GDM1 (cell line): Measurements from ENCODE around the gene PBX4.

Experiments used
- DNase-seq: peaks from one replicate; lab custom pipeline; 2025; lab: John Stamatoyannopoulos, UW

Gene PBX4

GRCh38 chr19:19554074-19555023, 64.1 kb downstream of the PBX4 start:
- no peak for DNase-seq

DNA sequence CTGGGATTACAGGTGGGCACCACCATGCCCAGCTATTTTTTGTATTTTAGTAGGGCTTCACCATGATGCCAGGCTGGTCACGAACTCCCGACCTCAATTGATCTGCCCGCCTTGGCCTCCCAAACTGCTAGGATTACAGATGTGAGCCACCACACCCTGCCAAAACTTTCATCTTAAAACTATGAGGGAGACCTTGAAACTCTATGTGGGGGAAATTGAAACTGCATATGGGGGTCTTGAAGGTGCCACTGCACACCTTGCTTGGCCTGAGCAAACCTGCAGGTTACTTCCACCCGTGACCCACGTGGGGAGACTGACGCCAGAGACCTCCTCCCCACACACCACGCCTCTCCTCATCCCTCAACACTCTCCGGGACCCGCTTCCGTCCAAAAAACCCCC, 64.8 kb downstream of the PBX4 start:
- no peak for DNase-seq

DNA sequence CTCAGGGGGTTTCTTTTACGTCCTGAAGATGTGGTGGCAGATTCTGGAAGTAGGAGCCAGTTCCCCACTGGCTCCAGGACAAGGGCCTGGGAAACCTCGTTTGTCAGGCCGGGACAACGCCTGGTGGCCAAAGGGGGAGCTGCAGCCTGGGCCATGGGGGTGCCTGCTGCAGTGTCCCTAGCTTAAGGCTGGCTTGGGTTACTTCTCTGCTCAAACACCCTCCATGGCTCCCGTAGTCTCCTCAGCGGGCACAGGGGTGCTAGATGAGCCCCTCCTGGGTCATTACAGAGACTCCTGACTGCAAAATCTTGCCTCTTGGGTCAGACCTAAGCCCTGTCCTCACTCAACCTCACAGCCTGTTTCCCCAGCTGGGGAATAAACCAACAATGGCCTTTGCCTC, 65.7 kb downstream of the PBX4 start:
- no peak for DNase-seq

DNA sequence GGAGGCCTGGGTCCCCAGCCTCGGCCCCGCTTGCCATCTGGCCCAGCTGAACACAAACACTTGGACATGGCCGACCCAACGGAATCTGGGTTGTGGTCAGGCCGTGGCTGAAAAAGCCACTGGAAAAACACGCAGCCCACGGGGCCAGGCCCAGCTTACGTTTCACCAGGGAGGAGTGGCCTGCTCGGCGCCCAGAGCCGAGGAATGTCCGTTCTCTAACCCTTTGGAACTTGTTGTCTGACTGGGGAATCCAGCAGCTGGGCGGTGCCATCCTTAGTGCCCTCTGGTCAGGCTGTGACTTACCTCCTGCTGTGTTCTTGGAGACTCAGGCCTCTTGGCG, 66.7 kb downstream of the PBX4 start:
- no peak for DNase-seq

- DNase-seq: no peak
These were observed 67.3 kb downstream of the PBX4 start for GRCh38 chr19:19550972-19551852.

- no peak for DNase-seq
These were observed 68.0 kb downstream of the PBX4 start for GRCh38 chr19:19550485-19550929.

- no peak for DNase-seq
These were observed 68.6 kb downstream of the PBX4 start for GRCh38 chr19:19549804-19550464.

- no peak for DNase-seq
These were observed 69.3 kb downstream of the PBX4 start for GRCh38 chr19:19548915-19549759.

DNA sequence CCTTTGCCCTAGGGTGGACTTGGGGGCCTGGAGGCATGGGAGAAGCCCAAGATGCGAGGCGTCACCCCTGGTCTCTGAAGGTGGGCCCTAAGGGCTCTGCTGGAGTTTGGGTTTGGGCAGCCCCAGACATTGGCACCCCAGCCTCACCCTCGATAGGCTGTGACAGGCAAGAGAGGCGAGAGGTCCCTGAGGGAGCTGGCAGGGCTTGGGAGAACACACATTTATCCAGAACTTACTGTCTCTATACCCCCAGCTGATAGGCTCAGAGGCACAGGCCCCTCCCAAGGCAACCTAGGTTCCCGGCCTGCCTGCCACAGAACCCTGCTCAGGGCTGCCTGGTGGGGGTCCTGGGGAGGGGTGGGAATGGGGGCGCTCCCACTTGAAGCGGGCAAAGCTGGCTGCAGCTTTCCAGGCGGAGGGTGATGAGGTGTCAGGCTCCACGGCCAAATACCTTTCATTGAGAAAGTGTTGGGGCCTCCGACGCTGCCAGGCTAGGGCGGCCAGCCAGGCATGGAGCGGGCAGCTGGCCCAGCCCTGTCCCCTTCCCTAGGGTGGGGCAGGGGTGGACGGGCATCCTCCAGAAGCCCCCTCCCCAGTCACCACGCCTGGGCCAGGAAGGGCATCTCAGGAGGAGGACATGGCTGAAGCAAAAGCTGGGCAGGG, 70.7 kb downstream of the PBX4 start:
- DNase-seq: no peak

DNA sequence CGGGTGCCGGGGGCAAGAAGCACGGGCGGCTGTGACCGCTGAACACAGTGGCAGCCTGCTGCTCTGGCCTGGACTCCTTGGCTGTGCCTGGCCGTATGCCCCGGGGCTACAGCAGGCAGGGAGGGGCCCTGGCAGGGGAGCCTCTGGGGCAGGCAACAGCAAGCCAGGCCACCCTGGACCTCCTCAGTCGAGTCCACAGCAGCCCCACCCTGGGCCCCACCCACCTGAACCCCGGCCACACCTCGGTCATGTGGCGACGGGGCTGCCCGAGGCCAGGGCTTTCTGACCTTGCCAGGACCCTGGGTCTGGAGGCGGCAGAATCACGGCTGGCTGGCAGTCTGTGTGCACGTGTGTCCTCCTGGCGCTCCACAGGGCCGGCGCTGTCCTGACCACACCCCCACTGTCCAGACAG, 71.7 kb downstream of the PBX4 start:
- DNase-seq: no peak

- no peak for DNase-seq
These were observed 72.8 kb downstream of the PBX4 start for GRCh38 chr19:19545707-19546106.

DNA sequence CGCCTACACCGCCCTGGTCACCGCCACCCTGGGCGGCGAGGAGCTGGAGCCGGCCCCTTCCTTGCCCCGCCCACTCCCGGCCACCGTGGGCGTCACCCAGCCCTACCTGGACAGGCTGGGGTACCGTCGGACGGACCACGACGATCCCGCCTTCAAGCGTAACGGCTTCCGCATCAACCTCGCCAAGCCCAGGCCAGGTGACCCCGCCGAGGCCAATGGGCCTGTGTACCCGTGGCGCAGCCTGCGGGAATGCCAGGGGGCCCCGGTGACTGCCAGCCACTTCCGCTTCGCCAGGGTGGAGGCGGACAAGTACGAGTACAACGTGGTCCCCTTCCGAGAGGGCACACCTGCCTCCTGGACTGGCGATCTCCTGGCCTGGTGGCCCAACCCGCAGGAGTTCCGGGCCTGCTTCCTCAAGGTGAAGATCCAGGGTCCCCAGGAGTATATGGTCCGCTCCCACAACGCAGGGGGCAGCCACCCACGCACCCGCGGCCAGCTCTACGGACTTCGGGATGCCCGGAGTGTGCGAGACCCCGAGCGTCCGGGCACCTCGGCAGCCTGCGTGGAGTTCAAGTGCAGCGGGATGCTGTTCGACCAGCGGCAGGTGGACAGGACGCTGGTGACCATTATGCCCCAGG, 73.4 kb downstream of the PBX4 start:
- DNase-seq: no peak

GRCh38 chr19:19544257-19544953, 74.1 kb downstream of the PBX4 start:
- no peak for DNase-seq

- DNase-seq: no peak
These were observed 74.8 kb downstream of the PBX4 start for GRCh38 chr19:19543640-19544039.

GRCh38 chr19:19543101-19543500, 75.4 kb downstream of the PBX4 start:
- no peak for DNase-seq

DNA sequence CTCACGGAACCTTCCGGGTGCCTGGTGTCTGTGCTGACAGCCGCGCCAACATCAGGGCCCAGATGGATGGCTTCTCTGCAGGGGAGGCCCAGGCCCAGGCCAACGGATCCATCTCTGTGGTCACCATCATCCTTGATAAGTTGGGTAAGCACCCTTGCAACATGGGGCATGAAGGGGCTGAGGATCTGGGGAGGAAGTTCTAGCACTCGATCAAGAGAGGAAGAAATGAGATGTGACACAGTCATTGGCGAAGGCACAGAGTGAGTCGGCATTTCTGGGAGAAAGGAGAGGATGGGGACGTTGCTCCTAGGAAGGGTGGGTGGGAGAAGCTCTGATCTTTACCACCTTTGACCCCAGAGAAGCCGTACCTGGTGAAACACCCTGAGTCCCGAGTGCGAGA, 76.0 kb downstream of the PBX4 start:
- DNase-seq: no peak

DNA sequence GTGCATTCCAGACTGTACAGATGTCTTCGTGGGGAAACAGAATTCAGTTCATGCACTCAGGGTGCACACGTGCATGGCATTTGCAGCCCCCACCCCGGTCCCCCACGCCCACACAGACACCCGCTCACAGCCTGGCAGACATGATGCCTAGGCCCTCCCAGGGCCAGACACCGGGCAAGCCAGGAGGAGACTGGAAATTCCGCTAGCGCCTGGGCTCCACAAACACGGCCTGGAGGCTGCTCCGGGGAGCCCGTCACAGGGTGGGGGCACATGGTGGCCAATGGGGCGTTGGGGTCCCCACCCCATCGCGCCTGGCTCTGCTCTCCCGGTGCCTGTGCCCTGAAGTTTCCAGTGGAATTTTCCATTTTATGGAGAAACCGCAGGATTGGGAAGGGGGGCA, 76.9 kb downstream of the PBX4 start:
- no peak for DNase-seq

DNA sequence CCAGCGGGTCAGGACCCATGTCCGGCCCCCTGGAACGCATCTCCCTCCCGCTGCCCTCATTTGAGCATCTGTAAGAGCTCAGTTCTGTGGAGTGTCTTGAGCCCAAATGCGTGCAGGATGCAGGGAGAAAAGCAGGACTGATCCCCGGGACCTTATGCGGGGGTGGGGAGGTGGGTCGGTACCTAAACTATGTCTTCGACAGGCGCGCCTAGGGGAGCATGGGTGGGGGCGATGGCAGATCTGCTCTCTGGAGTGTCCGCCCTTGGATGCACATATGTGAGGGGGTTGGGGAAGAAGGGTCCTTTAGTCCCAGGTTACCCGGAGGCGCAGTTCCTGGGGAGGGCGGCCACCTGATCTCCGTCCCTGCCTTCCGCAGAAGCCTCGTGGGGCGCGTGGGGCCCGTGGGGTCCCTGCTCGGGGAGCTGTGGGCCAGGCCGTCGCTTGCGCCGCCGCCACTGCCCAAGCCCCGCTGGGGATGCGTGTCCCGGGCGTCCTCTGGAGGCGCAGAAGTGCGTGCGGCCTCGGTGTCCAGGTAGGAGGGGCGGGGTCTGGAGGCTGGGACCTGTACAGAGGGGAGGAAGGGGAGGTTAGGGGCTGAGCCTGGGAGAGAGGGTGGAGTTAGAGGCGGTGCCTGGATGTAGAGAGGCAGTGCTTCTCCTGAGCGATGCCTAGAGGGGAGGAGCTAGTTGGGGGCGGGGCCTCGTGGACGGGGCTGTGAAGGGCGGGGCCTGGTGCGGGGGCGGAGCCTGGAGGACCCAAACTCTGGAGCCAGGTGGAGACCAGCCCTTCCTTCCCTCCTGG, 77.6 kb downstream of the PBX4 start:
- no peak for DNase-seq
